ENCODE measurements around the gene SBK1.

GRCh38 chr16:28274676-28275075 is 17.6 kb upstream of the SBK1 start:
- no peak for TF ChIP-seq POLR2A (IDR thresholded peaks at IDR 0.05)
- no peak for TF ChIP-seq CTCF (IDR thresholded peaks at IDR 0.05)
- TF ChIP-seq EP300 (IDR thresholded peaks at IDR 0.05): no peak

Measured in stomach (tissue), 4 donors.